NCI-H2171 treated with DMSO at 0.1 percent for 48 hours (cell line): ENCODE measurements around the gene PLXNB3.

Experiments
- DNase-seq: peaks from one replicate; lab custom pipeline; 2025; lab: John Stamatoyannopoulos, UW

PLXNB3 gene

DNA sequence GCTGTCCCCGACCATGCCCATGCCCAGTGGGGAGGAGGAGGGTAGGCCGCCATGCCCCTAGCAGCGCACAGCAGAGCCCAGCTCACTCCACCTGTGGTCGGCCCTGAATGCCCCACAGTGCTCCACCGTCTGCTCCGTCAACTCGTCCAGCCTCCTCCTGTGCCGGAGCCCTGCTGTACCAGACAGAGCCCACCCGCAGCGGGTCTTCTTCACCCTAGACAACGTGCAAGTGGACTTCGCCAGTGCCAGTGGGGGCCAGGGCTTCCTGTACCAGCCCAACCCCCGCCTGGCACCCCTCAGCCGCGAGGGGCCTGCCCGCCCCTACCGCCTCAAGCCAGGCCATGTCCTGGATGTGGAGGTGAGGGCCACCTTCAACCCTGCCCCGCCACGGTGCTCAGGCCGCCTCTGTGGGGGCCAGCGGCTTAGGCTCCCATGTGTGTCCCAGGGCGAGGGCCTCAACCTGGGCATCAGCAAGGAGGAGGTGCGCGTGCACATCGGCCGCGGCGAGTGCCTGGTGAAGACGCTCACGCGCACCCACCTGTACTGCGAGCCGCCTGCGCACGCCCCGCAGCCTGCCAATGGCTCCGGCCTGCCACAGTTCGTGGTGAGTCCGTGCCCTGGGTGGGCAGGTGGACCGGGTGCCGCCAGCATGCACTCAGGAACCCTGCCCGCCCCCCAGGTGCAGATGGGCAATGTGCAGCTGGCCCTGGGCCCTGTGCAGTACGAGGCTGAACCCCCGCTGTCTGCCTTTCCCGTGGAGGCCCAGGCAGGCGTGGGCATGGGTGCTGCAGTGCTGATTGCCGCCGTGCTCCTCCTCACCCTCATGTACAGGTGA lies 9.9 kb downstream of the PLXNB3 start:
- no peak for DNase-seq

DNA sequence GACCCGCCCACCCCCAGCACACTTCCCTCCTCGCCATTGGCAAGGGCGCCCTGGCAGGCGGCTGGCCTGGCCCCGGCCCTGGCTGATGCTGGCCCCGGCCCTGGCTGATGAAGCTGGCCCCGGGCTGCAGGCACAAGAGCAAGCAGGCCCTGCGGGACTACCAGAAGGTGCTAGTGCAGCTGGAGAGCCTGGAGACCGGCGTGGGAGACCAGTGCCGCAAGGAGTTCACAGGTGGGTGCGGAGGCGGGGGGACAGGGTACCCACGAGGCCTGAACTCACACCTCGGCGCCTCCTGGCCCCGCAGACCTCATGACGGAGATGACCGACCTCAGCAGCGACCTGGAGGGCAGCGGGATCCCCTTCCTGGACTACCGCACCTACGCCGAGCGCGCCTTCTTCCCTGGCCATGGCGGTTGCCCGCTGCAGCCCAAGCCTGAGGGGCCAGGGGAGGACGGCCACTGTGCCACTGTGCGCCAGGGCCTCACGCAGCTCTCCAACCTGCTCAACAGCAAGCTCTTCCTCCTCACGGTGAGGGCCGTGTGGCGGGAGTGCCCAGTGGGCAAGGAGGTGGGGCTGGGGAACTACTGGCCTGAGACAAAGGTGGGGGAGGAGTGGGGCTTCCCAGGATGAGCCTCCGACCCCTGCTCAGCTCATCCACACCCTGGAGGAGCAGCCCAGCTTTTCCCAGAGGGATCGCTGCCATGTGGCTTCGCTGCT lies 10.7 kb downstream of the PLXNB3 start:
- no peak for DNase-seq

DNA sequence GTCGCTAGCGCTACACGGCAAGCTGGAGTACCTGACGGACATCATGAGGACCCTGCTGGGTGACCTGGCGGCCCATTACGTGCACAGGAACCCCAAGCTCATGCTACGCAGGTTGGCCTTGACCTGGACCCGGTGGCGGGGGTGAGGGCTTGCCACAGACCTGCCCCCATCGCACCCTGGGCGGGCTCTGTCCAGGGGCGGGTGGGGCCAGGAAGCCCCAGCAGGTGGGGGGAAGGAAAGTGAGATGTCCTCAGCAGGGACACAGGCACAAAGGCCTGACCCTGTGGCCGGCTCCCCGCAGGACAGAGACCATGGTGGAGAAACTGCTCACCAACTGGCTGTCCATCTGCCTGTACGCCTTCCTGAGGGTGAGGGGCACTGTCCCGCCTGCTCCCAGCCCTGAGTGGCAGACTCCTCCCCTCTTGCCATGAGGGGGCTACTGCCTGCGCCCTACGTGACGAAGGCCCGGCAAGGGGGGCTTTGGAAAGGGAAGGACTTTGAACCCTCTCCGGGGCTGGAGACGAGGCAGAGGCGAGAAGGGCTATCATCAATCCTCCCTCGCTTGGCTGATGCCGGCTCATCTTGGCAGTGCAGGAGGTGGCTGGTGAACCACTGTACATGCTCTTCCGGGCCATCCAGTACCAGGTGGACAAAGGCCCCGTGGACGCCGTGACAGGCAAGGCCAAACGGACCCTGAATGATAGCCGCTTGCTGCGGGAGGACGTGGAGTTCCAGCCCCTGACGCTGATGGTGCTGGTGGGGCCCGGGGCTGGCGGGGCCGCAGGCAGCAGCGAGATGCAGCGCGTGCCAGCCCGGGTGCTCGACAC lies 11.5 kb downstream of the PLXNB3 start:
- DNase-seq: no peak

DNA sequence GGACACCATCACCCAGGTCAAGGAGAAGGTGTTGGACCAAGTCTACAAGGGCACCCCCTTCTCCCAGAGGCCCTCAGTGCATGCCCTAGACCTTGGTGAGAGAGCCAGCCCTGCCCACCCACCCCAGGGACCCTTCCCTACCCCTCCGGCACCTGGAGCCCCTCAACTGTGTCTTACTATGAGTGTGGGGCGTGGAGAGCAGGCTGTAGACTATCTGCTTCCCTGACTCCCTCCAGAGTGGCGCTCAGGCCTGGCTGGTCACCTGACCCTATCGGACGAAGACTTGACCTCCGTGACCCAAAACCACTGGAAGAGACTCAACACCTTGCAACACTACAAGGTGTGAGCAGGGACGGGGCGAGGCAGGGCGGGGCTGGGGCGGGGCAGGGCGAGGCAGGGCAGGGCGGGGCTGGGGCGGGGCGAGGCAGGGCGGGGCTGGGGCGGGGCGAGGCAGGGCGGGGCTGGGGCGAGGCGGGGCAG lies 12.1 kb downstream of the PLXNB3 start:
- DNase-seq: no peak

DNA sequence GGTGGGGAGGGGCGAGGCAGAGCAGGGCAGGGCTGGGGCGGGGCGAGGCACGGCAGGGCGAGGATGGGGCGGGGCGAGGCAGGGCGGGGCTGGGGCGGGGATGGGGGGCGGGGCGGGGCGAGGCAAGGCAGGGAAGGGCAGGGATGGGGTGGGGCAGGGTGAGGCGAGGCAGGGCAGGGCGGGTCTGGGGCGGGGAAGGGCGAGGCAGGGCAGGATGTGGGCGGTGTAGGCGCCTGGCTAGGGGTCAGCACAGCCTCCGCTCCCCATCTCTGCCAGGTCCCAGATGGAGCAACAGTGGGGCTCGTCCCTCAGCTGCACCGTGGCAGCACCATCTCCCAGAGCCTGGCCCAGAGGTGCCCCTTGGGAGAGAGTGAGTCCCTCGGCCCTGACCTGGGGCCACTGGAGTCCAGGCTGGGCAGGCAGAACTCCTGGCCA lies 12.6 kb downstream of the PLXNB3 start:
- peak; percentile 33 for DNase-seq

DNA sequence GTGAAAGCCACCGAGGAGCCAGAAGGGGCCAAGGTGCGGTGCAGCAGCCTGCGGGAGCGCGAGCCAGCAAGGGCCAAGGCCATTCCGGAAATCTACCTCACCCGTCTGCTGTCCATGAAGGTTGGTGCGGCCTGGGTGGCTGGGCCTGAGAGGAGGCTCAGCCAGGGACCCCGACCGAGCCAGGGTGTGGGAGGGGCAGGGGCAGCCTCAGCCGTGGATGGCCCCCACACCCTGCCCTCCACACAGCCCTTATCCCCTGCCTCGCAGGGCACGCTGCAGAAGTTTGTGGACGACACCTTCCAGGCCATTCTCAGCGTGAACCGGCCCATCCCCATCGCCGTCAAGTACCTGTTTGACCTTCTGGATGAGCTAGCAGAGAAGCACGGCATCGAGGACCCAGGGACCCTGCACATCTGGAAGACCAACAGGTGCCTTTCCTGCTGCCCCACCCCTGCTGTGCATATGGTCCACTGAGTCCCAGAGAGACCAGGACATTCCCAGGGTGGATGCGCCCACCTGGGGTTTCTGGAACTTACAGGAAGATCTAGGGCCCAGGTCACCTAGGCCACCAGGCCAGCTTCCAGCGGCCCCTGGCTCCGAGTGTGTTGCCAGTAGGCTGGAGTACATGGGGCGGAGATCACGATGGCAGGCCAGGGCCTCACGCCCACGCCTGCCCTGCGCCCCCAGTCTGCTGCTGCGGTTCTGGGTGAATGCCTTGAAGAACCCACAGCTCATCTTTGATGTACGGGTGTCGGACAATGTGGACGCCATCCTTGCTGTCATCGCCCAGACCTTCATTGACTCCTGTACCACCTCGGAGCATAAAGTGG lies 13.4 kb downstream of the PLXNB3 start:
- DNase-seq: no peak

DNA sequence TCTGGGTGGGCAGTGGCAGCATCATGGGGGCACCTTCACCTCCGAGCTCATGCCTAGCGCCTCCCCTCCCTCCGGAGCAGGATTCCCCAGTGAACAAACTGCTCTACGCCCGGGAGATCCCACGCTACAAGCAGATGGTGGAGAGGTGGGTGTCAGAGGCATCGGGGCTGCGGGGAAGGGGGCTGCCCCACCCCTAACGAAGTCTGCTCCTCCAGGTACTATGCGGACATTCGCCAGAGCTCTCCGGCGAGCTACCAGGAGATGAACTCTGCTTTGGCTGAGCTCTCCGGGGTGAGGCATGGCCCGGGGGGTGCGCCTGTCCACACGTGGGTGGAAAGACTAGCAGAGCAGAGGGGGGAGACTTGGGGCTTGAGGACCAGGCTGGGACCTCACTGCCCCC lies 14.1 kb downstream of the PLXNB3 start:
- DNase-seq: peak; percentile 38

DNA sequence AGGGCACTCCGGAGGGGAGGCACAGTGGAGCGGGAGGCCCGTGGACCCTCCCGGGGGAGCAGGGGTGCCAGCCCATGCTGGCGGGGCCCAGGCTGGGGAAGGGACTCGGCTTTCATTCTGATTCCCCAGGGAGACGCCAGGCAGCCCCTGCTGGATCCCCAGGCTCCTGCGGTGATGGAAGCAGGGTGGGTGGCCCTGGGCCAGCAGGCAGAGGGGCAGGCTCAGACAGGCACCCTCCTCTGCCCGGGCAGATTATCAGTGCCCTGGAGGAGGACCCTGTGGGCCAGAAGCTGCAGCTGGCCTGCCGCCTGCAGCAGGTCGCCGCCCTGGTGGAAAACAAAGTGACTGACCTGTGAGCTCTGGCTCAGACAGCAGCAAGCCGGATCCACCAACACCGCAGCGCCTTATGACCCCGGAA lies 14.6 kb downstream of the PLXNB3 start:
- peak; percentile 70 for DNase-seq

DNA sequence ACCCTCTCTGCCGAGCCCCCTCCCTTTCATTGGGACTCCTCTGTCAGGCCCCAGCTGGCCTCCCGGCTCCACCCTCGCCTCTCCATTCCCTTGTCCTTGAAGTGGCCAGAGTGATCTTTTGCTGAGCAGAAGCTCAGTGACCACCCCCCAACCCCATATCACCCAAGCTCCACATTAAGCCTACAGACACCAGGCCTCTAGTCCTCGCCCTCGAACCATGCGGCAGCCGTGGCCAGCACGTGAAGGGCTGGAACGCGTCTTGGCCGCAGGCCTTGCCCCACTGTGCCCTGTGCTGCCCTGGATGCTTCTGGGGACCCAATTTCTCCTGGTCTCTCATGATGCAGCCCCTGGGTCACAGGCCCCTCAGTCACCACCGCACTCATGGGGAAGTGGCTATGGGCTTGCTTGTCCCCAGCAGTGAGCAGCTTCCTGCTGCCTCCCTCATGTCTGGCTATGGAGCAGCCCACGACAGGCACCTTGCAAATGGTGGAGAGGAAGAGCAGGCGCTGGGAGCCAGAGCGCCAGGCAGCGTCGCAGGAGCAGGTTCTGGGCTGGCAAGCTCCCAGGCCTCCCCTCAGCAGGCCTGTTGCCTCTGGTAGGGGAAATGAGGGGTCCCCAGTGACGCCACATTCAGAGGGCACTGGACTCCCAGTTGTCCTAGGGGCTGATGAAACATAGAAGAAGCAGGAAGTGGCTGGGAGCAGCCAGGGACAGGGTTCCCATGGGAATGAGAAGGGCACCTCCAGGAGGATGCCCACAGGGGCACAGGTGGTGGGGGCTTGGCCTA lies 16.0 kb downstream of the PLXNB3 start:
- DNase-seq: no peak

DNA sequence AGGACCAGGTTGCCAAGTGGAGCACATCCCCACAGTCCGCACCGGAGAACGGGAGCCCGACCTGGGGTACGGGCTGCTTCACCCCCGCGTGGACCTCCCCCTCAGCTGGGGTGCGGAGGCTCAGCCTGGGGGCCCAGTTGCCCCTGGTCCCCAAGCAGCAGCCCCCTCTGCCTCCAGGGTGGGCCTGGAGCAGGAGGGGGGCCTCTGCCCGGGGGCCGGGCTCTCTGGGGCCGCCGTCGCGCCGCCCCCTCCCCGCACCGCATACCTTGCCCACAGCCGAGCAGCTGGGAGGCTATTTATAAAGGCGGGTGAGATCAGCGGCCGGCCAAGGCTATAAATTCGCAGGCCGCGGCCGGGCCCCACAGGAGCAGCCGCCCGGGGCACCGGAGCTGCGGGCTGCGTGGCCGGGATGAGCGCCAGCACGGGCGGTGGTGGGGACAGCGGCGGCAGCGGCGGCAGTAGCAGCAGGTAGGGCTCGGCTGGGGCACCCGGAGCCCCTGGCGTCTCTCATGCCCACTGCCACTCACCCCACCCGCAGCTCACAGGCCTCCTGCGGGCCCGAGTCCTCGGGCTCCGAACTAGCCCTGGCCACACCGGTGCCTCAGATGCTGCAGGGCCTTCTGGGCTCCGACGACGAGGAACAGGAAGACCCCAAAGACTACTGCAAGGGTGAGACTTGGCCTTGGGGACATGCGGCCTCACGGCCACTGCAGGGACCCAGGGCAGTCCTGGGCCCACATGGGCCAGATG lies 16.8 kb downstream of the PLXNB3 start, which contains the start of gene SRPK3:
TSS of gene SRPK3 (plus strand) at position 364 of the 750 bp plus-strand sequence. CDS start at position 410, 46 bp downstream.
- DNase-seq: no peak

DNA sequence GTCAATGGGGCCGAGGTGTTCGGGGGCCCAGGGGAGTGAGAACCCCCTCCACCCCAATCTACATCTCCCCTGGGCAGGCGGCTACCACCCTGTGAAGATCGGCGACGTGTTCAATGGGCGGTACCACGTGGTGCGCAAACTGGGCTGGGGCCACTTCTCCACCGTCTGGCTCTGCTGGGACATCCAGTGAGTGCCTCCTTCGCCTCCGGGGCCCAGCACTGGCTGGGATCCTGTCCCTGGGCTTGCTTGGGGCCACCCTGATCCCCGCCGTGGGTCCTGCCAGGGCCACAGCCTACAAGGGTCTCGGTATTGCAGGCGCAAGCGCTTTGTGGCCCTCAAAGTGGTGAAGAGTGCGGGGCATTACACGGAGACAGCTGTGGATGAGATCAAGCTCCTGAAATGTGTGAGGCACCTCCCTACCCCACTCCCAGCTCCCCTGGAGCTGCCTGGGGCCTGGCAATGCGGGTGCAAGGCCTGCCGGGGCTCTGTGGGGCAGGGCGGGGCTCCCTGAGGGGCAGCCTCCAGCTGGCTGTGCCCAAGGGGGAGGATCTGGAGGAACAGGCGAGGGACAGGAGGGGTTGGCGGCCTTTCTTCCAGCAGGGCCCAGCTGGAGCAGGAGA lies 17.5 kb downstream of the PLXNB3 start:
- peak; percentile 55 for DNase-seq

DNA sequence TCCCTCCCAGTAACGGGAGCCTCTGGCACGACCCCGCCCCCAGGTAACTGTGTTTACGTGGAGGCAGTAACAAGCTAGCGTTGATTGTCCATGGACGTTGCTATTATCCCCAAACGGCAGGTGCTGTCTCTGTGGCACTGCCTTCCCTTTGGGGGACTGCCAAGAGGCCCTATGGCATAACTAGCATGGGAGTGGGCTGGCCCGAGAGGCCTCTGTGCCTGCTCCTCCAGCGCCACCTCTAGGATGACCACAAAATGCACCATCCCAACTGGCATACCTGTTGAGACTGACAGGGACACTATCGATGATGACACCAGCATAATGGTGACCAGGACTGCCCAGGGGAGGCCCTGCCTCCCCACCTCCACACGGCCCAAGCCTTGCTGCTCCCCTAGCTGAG lies 18.3 kb downstream of the PLXNB3 start:
- DNase-seq: peak; percentile 42

DNA sequence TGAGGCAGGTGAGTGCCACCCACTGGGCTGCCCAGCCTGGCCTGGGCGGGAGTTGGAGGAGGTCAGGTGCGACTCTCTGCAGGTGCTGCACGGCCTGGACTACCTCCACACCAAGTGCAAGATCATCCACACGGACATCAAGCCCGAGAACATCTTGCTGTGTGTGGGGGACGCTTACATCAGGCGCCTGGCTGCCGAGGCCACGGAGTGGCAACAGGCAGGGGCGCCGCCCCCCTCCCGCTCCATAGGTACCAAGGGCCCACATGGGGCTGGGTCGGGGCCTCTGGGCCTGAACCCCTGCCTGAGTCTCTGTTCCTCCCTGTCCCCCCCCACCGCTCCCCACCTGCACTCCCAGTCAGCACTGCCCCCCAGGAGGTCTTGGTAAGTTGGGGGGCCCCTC lies 18.8 kb downstream of the PLXNB3 start:
- DNase-seq: no peak

DNA sequence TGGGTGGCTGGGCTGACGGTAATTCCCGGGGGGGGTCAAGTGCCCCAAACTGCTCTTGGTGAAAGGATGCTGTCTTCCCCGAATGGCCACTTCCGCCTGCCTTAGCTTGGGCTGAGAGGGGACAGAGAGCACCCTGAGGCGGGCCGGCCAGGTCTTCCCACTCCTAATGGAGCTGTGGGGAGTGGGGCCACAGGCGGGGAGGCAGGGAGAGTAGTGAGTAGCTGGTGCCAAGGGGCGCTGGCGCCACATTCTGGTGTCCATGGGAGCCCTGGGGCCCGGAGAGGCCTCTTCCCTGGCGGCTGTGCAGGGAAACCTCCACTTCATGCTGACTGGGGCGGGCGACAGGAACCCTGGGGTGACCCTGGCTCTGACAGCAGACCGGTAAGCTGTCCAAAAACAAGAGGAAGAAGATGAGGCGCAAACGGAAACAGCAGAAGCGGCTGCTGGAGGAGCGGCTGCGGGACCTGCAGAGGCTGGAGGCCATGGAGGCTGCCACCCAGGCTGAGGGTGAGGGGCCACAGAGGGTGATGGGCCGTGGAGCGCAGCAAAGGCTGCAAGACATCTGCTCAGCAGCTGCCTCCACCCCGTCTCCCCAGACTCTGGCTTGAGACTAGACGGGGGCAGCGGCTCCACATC lies 19.4 kb downstream of the PLXNB3 start:
- no peak for DNase-seq

DNA sequence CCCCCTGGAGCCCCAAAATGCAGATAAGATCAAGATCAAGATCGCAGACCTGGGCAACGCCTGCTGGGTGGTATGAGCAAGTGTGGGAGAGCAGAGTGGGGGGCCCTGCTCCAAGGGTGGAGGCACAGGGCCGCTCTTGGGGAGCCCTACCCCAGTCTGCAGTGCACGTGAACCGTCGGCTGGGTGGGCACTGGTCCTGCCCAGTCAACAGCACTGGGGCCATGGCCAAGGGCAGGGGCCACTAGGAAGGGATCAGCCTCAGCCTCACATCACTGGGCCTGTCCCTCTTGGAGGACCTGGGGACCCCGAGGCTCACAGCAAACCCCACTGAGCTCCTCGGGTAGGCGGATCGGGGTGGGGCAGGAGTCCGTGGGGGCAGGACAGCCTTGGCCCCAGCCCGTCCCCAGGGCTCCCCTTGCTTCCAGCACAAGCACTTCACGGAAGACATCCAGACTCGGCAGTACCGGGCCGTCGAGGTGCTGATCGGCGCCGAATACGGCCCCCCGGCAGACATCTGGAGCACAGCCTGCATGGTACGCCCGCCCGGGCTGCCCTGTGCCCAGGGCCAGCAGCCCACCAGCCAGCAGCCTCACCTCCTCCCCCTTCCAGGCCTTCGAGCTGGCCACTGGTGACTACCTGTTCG lies 20.4 kb downstream of the PLXNB3 start:
- DNase-seq: no peak

DNA sequence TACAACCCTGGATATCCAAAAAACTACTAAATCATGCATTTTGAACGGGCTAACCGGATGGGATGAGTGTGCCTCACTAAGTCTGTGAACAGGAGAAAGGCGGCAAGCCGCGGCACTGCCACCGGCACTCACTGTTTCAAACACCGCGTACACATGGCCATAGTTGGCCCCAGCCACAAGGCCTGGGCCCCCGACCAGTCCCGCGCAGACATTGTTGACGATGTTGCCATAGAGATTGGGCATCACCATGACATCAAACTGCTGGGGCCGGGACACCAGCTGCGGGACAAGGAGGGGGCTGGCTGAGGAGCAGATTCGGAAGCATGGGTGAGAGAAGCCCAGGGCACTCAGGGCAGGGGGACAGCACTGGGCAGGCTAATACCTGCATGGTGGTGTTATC lies 22.6 kb downstream of the PLXNB3 start:
- no peak for DNase-seq

DNA sequence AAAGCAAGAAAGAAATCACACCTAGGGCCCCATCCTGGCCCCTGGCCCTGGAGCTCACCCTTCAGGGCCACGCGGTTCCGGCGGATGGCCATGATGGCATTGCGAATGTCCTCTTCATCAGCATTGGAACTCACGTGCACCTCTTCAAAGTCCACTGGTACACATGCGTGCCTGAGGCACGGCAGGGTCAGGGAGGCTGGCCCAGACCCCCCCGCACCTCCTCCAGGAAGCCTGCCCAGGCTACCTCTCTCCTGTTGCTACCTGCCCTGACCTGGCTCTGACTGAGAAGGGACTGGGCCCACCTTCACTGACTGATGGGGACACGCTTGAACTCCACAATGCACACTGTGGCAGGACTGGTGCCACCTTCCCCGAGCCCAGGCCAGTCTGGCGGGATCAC lies 25.6 kb downstream of the PLXNB3 start:
- no peak for DNase-seq

DNA sequence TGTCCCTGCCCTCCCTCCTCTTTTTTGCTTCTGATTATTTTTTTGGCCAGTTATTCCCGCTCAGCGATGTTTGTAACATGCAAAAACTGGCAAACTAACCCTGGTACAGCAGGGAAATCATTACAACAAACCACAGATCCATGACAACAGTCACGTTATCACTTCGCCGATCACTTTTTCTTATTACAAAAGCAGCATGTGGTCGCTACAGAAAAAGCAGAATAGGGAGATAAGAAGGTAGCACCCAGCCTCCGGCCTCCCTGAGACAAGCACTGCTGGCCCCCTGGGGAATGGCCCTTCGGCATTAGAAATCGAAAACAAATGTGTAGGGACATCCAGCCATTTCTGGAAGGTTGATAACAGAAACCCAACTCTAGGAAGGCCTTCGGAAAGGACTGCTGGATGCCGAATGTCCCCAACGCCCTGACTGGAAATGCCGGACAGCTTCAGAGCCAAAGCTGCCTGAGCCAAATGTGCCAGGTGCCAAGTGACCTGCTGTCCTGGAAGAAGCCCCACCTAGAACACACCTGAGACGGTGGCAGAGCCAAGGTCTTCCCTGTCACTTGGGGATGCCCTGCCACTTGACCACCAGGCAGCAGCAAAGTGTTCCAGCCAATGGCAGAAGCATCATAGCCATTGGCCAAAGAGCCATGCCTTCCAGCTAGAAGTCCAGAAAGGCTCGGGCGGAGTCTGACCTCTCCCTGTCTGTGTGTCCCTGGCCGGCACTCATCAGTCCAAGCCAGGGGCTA lies 27.2 kb downstream of the PLXNB3 start:
- DNase-seq: no peak
